Stomach (tissue), 19 donors: ENCODE results near the gene ACOT7. TPM values are rescaled to one million over a fixed set of nuclear protein-coding genes. Genes with fewer than 3 reads are reported as not detected.
A peak's percentile ranks its signal among the peaks of the same experiment; 100 is the strongest.

Experiments
- DNase-seq, 2 donors: peaks; one replicate each; pipeline versions ENCODE4 v3.0.0 to v3.0.0-alpha.2; 2013 to 2019
- H3K27ac ChIP-seq, 5 donors: fragments of 200-600 bp in 4 of 5; sonication (generic) in 4 of 5; one replicate each; pipeline ENCODE4 v1.5.1; 2013 to 2019; ENCODE audit warnings: mild to moderate bottlenecking in 1 of 5, moderate library complexity in 1 of 5
- H3K27me3 ChIP-seq, 3 donors: fragments of 200-600 bp; sonication (generic); one replicate each; pipeline ENCODE4 v1.5.1; 2017 to 2019; ENCODE audit warnings: mixed run types in 1 of 3
- H3K36me3 ChIP-seq, 4 donors: fragments of 200-600 bp; sonication (generic); 1 replicate in 3 of 4; 2 replicates in 1 of 4; pipeline ENCODE4 v1.5.1; 2016 to 2019
- H3K4me1 ChIP-seq, 4 donors: fragments of 200-600 bp; sonication (generic); one replicate each; pipeline ENCODE4 v1.5.1; 2016 to 2019
- H3K4me3 ChIP-seq, 4 donors: fragments of 200-600 bp; sonication (generic) in 3 of 4; one replicate each; pipeline ENCODE4 v1.5.1; 2016 to 2019; ENCODE audit warnings: mild to moderate bottlenecking in 1 of 4
- H3K9me3 ChIP-seq, 4 donors: fragments of 200-600 bp; sonication (generic); one replicate each; pipeline ENCODE4 v1.5.1; 2016 to 2019
- EP300 ChIP-seq: sonication (generic); formaldehyde crosslinking; IDR thresholded peaks from one replicate; pipeline ENCODE4 v1.6.1; 2017; ENCODE audit warnings: antibody characterized with exemption
- POLR2A ChIP-seq, 4 donors: fragments of 450-650 bp; IDR thresholded peaks; one replicate each; pipeline ENCODE4 v1.6.1; 2016; ENCODE audit warnings: antibody characterized with exemption in 4 of 4, control low read depth in 2 of 4, mild to moderate bottlenecking in 1 of 4, moderate library complexity in 1 of 4
- POLR2AphosphoS5 ChIP-seq, 3 donors: sonication (generic); formaldehyde crosslinking; IDR thresholded peaks; one replicate each; pipeline ENCODE4 v1.6.1; 2016; ENCODE audit warnings: antibody characterized with exemption in 3 of 3
- WGBS, 5 donors: extraction: QIAGEN DNeasy Blood & Tissue Kit in 3 of 5; methylation state at CpG; one replicate each; pipeline versions ENCODE4 v1.1.5 to v1.1.7; 2013 to 2018; 5-methylcytosine and 5-hydroxymethylcytosine counted together
- intact Hi-C: fragments of 100-400 bp; cut with DNase I; formaldehyde crosslinking; loops from one replicate; pipeline ENCODE4 v1.15.1; 2023; ENCODE audit warnings: low total_unique reads
- long read RNA-seq, 10 donors: transcript quantifications; one replicate each; lab custom pipeline, GENCODE V29; 2026
- polyA plus RNA-seq, 3 donors: library from polyadenylated mRNA; stranded (reverse); fragments of 200-250 nt; gene quantifications; one replicate each; pipeline ENCODE4 v1.2.3, GENCODE V29; 2013
- total RNA-seq, 5 donors: library from RNA; depleted of rRNA; stranded (reverse); fragments of >200 nt; gene quantifications; one replicate each; pipeline versions ENCODE4 v1.1.0 to v1.2.3, GENCODE V29; 2014 to 2016
- TF ChIP-seq, protein P1 (sequence below), 7 experiments: fragments of 450-650 bp in 4 of 7; fragments of 200-600 bp in 3 of 7; sonication (generic) in 3 of 7; IDR thresholded peaks; one replicate each; pipeline ENCODE4 v1.5.1; 2016 to 2019; ENCODE audit warnings: antibody characterized with exemption in 7 of 7, control low read depth in 2 of 7, mild to moderate bottlenecking in 1 of 7
- donor health status: healthy with polysubstance abuse.
- donor health status: Bipolar disorder and iron deficiency.
- donor health status: healthy.

Gene ACOT7, protein sequence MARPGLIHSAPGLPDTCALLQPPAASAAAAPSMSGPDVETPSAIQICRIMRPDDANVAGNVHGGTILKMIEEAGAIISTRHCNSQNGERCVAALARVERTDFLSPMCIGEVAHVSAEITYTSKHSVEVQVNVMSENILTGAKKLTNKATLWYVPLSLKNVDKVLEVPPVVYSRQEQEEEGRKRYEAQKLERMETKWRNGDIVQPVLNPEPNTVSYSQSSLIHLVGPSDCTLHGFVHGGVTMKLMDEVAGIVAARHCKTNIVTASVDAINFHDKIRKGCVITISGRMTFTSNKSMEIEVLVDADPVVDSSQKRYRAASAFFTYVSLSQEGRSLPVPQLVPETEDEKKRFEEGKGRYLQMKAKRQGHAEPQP
- total RNA-seq (10 to 100 TPM in 3 of 5 donors, 1 to 10 TPM in 1, not detected in 1; 9.4 to 69.8 (median 22.6) TPM), polyA plus RNA-seq (10 to 100 TPM; 17.7 to 26.3 (median 19.4) TPM)
- long read RNA-seq, donor 1, transcript ACOT7-210 (9 exons, 1,403 nt), result major isoform, 5 of 13 reads
- long read RNA-seq, donor 1, partial matches to known transcripts, result 0 of 13 reads
- long read RNA-seq, donor 1, other reads (novel, unspliced or antisense), result 8 of 13 reads
- long read RNA-seq, donor 2, transcript ACOT7-210 (9 exons, 1,403 nt), result major isoform, 6 of 9 reads
- long read RNA-seq, donor 2, partial matches to known transcripts, result 0 of 9 reads
- long read RNA-seq, donor 2, other reads (novel, unspliced or antisense), result 0 of 9 reads
- long read RNA-seq, donor 3, partial matches to known transcripts, result 0 of 4 reads
- long read RNA-seq, donor 3, other reads (novel, unspliced or antisense), result 0 of 4 reads
- long read RNA-seq, donor 4, partial matches to known transcripts, result 0 of 1 reads
- long read RNA-seq, donor 4, other reads (novel, unspliced or antisense), result 0 of 1 reads
- long read RNA-seq, donor 5, transcript ACOT7-210 (9 exons, 1,403 nt), result major isoform, 11 of 11 reads
- long read RNA-seq, donor 5, partial matches to known transcripts, result 0 of 11 reads
- long read RNA-seq, donor 5, other reads (novel, unspliced or antisense), result 0 of 11 reads
- long read RNA-seq, donor 6, result 0 reads
- long read RNA-seq, donor 7, transcript ACOT7-210 (9 exons, 1,403 nt), result major isoform, 6 of 6 reads
- long read RNA-seq, donor 7, partial matches to known transcripts, result 0 of 6 reads
- long read RNA-seq, donor 7, other reads (novel, unspliced or antisense), result 0 of 6 reads
- long read RNA-seq, donor 8, partial matches to known transcripts, result 0 of 2 reads
- long read RNA-seq, donor 8, other reads (novel, unspliced or antisense), result 0 of 2 reads
- long read RNA-seq, donor 9, result 0 reads
- long read RNA-seq, donor 10, transcript ACOT7-210 (9 exons, 1,403 nt), result major isoform, 5 of 5 reads
- long read RNA-seq, donor 10, partial matches to known transcripts, result 0 of 5 reads
- long read RNA-seq, donor 10, other reads (novel, unspliced or antisense), result 0 of 5 reads

DNA sequence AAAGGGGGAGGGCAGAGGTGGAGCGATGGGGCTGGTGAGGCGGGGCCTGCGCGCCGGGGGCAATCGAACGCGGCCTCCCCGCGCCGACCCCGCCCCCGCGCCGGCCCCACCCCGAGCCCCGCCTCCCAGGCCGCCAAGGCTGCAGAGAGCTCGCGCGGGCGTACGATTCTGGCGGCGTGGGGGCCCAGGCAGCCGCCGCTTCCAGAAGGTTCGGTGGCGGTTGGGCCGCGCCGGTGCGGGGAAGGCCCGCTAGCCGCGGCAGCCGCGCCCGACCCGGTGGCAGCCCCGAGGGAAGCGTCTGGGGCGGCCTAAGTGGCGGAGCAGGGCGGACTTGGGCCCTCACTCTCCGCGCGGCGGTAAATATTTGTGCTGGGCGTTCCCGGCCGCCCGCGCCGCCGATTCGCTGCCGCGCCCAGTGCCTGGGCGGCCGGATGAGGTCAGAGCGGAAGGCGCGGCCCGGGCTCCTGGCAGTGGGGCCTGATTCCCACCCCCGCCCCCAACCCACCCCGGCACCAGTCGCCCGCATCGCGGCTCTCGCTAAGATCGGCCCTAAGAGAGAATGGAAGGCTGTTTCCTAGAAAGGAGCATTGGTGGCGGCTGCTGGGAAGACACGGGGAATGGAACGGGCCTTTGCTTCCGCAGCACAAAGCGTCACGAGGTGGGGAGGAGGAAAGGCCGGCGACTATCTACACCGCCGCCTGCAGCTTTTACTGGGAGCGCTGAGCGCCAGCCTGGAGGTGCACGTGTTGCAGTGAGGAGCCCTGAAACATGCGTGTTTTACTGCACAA, at the start of gene ACOT7:
Gene ACOT7 (minus strand): TSS at position 368 of the 788 bp plus-strand sequence. CDS start 368 bp downstream, outside the sequence.
- TF ChIP-seq EP300 (no peak), POLR2AphosphoS5 (IDR thresholded peaks at IDR 0.05) (peak; percentile 21 to 48 (median 35))
- TF ChIP-seq, protein P1, sequence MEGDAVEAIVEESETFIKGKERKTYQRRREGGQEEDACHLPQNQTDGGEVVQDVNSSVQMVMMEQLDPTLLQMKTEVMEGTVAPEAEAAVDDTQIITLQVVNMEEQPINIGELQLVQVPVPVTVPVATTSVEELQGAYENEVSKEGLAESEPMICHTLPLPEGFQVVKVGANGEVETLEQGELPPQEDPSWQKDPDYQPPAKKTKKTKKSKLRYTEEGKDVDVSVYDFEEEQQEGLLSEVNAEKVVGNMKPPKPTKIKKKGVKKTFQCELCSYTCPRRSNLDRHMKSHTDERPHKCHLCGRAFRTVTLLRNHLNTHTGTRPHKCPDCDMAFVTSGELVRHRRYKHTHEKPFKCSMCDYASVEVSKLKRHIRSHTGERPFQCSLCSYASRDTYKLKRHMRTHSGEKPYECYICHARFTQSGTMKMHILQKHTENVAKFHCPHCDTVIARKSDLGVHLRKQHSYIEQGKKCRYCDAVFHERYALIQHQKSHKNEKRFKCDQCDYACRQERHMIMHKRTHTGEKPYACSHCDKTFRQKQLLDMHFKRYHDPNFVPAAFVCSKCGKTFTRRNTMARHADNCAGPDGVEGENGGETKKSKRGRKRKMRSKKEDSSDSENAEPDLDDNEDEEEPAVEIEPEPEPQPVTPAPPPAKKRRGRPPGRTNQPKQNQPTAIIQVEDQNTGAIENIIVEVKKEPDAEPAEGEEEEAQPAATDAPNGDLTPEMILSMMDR (IDR thresholded peaks at IDR 0.05), result peak in 2 of 7 experiments; percentile 12 to 37
- H3K4me1 ChIP-seq, result peaks cover 14 to 20% (median 17%) of the 10 kb centered on the region in 4 donors
- H3K27ac ChIP-seq, result peak within 1 kb of the TSS; percentile 93 to 100 (median 99)
- no peaks in the 10 kb centered on the region for H3K27me3 ChIP-seq
- no peaks in the 10 kb centered on the region for H3K9me3 ChIP-seq
- no peaks in the 10 kb centered on the region for H3K36me3 ChIP-seq
- DNase-seq, result peak; percentile 90 to 97
- H3K4me3 ChIP-seq, result peak within 1 kb of the TSS; percentile 59 to 72 (median 64)
- intact Hi-C loops, result no loop called here
- WGBS, 5 donors, result 0 to 1% (median 1%) methylated on average over 42 to 87 of the region's 87 CpGs

DNA sequence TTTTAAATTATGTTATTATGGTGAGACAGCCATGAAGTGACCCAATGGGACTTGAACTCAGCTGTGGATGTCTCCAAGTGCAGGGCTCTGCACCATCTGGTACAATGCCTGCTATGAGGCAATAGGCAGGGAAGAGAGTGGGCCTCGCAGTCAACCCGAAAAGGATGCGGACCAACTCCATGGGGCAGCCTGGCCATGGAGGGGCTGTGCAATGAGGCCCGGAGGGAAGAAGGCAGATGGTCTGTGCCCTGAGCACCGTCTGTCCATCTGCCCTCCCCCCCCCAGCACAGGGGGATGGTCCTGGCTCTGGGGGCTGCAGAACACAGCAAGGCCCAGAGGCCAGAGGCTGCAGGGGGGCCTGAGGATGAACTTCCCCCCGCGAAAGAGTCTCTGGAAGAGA, 48.0 kb upstream of the ACOT7 start:
- 72 to 95% (median 85%) methylated on average over 5 to 7 of the region's 7 CpGs for WGBS, 5 donors
- intact Hi-C loops, result no loop called here
- H3K36me3 ChIP-seq, result no peaks in the 10 kb centered on the region
- H3K9me3 ChIP-seq, result no peaks in the 10 kb centered on the region
- H3K4me1 ChIP-seq, result peaks cover 0 to 14% (median 13%) of the 10 kb centered on the region in 4 donors
- no peak for DNase-seq
- no peak overlapping the region for H3K4me3 ChIP-seq
- TF ChIP-seq POLR2A (IDR thresholded peaks at IDR 0.05) (no peak), EP300 (no peak), POLR2AphosphoS5 (IDR thresholded peaks at IDR 0.05) (no peak)
- TF ChIP-seq, protein P1 (IDR thresholded peaks at IDR 0.05), result no peak
- no peak overlapping the region for H3K27ac ChIP-seq
- peaks cover 0 to 89% (median 29%) of the 10 kb centered on the region in 3 donors for H3K27me3 ChIP-seq

DNA sequence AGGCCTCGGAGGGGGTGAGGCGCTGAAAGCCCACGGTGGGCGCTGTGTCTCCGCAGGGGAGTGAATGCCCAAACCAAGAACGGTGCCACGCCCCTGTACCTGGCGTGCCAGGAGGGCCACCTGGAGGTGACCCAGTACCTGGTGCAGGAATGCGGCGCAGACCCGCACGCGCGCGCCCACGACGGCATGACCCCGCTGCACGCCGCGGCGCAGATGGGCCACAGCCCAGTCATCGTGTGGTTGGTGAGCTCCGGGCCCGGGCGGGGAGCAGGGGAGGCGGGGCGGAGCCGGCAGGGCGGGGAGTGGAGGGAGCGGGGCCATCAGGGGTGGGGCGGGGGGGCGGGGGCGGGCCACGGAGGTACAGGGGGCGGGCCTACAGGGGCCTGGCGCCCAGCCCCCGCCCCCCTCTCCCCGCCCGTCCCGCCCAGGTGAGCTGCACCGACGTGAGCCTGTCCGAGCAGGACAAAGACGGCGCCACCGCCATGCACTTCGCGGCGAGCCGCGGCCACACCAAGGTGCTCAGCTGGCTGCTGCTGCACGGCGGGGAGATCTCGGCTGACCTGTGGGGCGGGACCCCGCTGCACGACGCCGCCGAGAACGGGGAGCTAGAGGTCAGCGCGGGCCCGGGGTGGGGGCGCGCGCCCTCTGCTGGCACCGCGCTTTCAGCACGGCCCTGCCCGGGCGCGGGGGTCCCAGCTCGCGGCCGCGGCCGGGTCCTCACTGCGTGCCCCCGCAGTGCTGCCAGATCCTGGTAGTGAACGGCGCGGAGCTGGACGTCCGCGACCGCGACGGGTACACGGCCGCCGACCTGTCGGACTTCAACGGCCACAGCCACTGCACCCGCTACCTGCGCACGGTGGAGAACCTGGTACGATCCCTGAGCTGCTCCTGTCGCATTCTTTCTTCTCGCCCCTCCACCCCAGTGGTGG, 46.9 kb upstream of the ACOT7 start:
- intact Hi-C loops, result no loop called here
- Histone ChIP-seq H3K27me3 (peaks cover 0 to 89% (median 24%) of the 10 kb centered on the region in 3 donors), H3K9me3 (no peaks in the 10 kb centered on the region), H3K4me1 (peaks cover 0 to 13% (median 12%) of the 10 kb centered on the region in 4 donors), H3K27ac (no peak overlapping the region), H3K4me3 (peak overlapping the region; percentile 14 to 44 (median 25)), H3K36me3 (no peaks in the 10 kb centered on the region)
- peak; percentile 78 to 84 for DNase-seq
- no peak for TF ChIP-seq EP300
- TF ChIP-seq, protein P1 (IDR thresholded peaks at IDR 0.05), result peak in 1 of 7 experiments; percentile 40
- 8 to 13% (median 9%) methylated on average over 14 to 99 of the region's 101 CpGs for WGBS, 5 donors
